Mesendoderm (in vitro differentiated cells): ENCODE data around the gene GFPT1.

Experiments used
- DNase-seq: peaks from one replicate; pipeline ENCODE4 v3.0.0; 2013
- H2AK5ac ChIP-seq: 2 replicates; pipeline ENCODE4 v1.6.1; 2013; ENCODE audit warnings: low read length, inconsistent platforms
- H2BK120ac ChIP-seq: 2 replicates; pipeline ENCODE4 v1.6.1; 2013; ENCODE audit warnings: low read depth, mild to moderate bottlenecking, low read length, moderate library complexity, mixed read lengths
- H2BK15ac ChIP-seq: replicated peaks from 2 replicates; pipeline ENCODE4 v1.6.1; 2013; ENCODE audit warnings: low read depth, mild to moderate bottlenecking, moderate library complexity
- H2BK5ac ChIP-seq: 2 replicates; pipeline ENCODE4 v1.6.1; 2013; ENCODE audit warnings: low read length, inconsistent platforms
- H3K18ac ChIP-seq: 2 replicates; pipeline ENCODE4 v1.6.1; 2013; ENCODE audit warnings: mild to moderate bottlenecking, low read length, mixed read lengths
- H3K23ac ChIP-seq: one replicate; pipeline ENCODE4 v1.6.1; 2013; ENCODE audit warnings: low read length
- H3K27ac ChIP-seq: 2 replicates; pipeline ENCODE4 v1.5.1; 2013; ENCODE audit warnings: low read depth, mild to moderate bottlenecking, inconsistent platforms, low read length, moderate library complexity
- H3K27me3 ChIP-seq: 2 replicates; pipeline ENCODE4 v1.6.1; 2013; ENCODE audit warnings: low read length, control low read depth, mild to moderate bottlenecking, inconsistent platforms; ENCODE audit not compliant: insufficient read depth, poor library complexity
- H3K36me3 ChIP-seq: 2 replicates; pipeline ENCODE4 v1.6.1; 2013; ENCODE audit warnings: low read length, inconsistent platforms; ENCODE audit not compliant: control insufficient read depth, insufficient read depth
- H3K4ac ChIP-seq: one replicate; pipeline ENCODE4 v1.6.1; 2013; ENCODE audit warnings: low read depth, mild to moderate bottlenecking, low read length, moderate library complexity
- H3K4me1 ChIP-seq: 2 replicates; pipeline ENCODE4 v1.6.1; 2013; ENCODE audit warnings: low read depth, low read length, inconsistent platforms; ENCODE audit not compliant: control insufficient read depth
- H3K4me2 ChIP-seq: 2 replicates; pipeline ENCODE4 v1.6.1; 2013; ENCODE audit warnings: low read length
- H3K4me3 ChIP-seq: 2 replicates; pipeline ENCODE4 v1.5.1; 2013; ENCODE audit warnings: mild to moderate bottlenecking, low read length
- H3K56ac ChIP-seq: one replicate; pipeline ENCODE4 v1.6.1; 2013; ENCODE audit warnings: low read length
- H3K79me1 ChIP-seq: 2 replicates; pipeline ENCODE4 v1.6.1; 2013; ENCODE audit warnings: low read length, inconsistent platforms
- H3K79me2 ChIP-seq: 2 replicates; pipeline ENCODE4 v1.6.1; 2013; ENCODE audit warnings: mild to moderate bottlenecking, low read length; ENCODE audit not compliant: control insufficient read depth, insufficient read depth
- H3K9ac ChIP-seq: 2 replicates; pipeline ENCODE4 v1.6.1; 2013; ENCODE audit warnings: low read length, inconsistent platforms
- H4K5ac ChIP-seq: one replicate; pipeline ENCODE4 v1.6.1; 2013; ENCODE audit warnings: low read length
- H4K8ac ChIP-seq: one replicate; pipeline ENCODE4 v1.6.1; 2013; ENCODE audit warnings: low read depth, mild to moderate bottlenecking, control low read depth, low read length, moderate library complexity
- WGBS: extraction: QIAGEN DNeasy Blood & Tissue Kit; methylation state at CpG from one replicate; pipeline ENCODE4 v1.1.7; 2013; ENCODE audit warnings: low lambda C conversion rate, missing lambda C conversion rate; ENCODE audit not compliant: insufficient coverage; ENCODE audit errors: extremely low coverage; 5-methylcytosine and 5-hydroxymethylcytosine counted together

GFPT1 gene

DNA sequence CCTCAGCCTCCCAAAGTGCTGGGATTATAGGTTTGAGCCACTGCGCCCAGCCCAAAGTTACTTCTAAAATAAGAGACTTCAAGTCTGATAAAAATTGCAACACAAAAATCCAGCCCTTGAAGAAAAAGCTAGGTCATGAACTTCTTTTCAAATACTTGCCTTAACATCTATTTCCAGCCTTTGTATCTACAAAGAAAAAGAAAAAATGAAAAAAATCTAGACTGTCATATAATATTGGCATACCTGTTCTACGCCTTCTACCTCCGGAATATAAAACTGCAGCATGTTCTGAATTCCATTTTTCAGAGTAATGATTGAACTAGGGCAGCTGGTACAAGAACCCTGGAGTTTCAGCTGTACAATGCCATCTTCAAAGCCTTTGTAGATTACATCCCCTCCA, 13.1 kb upstream of the GFPT1 start:
- H3K4me2 ChIP-seq = no peak overlapping the region
- no peaks in the 10 kb centered on the region for H3K27me3 ChIP-seq
- H3K18ac ChIP-seq = no peak overlapping the region
- no peak overlapping the region for H2BK15ac ChIP-seq
- no peak overlapping the region for H4K8ac ChIP-seq
- no peak overlapping the region for H3K4ac ChIP-seq
- no peak overlapping the region for H3K27ac ChIP-seq
- H2BK120ac ChIP-seq = no peak overlapping the region
- H2BK5ac ChIP-seq = no peak overlapping the region
- H3K4me3 ChIP-seq = no peak overlapping the region
- no peaks in the 10 kb centered on the region for H3K79me1 ChIP-seq
- WGBS = no CpG with 5 or more reads among the region's 3 CpGs
- no peak overlapping the region for H4K5ac ChIP-seq
- no peaks in the 10 kb centered on the region for H3K79me2 ChIP-seq
- H3K9ac ChIP-seq = no peak overlapping the region
- DNase-seq = no peak
- no peak overlapping the region for H3K56ac ChIP-seq
- H3K23ac ChIP-seq = no peak overlapping the region
- no peaks in the 10 kb centered on the region for H3K36me3 ChIP-seq
- H2AK5ac ChIP-seq = no peak overlapping the region
- no peaks in the 10 kb centered on the region for H3K4me1 ChIP-seq

DNA sequence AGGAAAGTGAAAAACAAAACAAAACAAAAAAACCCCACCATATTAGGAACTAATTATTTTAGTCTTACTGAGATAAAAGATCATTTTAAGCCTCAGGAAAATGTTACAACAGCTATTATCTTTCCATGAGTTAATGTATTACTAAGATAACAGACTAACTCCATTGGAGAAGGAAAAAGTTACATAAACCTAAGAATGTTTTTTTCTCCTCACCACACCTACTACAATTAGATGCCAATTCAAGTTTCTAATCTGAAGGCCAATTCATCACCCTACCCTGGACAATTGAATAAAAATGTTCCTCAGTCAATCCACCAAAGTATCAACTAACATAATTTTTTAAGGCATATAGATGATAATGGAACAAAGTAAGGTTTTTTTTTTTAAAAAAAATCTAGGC, 10.2 kb upstream of the GFPT1 start:
- Histone ChIP-seq H3K4ac (no peak overlapping the region), H3K18ac (no peak overlapping the region), H3K36me3 (no peaks in the 10 kb centered on the region), H3K27ac (no peak overlapping the region), H3K4me2 (no peak overlapping the region), H3K23ac (no peak overlapping the region), H3K4me1 (no peaks in the 10 kb centered on the region), H2BK15ac (no peak overlapping the region), H4K8ac (no peak overlapping the region), H3K27me3 (no peaks in the 10 kb centered on the region), H3K79me2 (no peaks in the 10 kb centered on the region), H3K9ac (no peak overlapping the region), H2BK5ac (no peak overlapping the region), H4K5ac (no peak overlapping the region), H3K56ac (no peak overlapping the region), H3K79me1 (no peaks in the 10 kb centered on the region), H2BK120ac (no peak overlapping the region), H3K4me3 (no peak overlapping the region), H2AK5ac (no peak overlapping the region)
- DNase-seq = no peak

DNA sequence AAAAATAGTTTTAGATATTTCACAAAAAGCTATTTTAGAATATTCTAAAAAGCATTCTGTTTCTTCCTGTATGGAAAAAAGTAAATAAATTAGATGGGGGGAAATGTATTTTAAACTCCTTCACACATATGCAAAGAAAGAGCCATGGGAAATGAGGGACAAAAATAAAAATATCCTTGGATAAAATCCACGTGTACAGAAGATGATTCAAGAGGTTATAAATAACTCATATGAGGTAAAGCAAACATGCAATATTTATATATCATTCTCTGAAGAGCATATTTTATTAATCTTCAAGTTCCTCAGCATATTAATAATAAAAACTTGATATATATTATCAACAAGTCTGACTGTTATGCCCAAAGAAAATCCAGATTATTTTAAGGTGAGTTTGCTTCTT, 8.8 kb upstream of the GFPT1 start:
- Histone ChIP-seq H3K9ac (no peak overlapping the region), H2BK15ac (no peak overlapping the region), H3K27ac (no peak overlapping the region), H3K79me1 (no peaks in the 10 kb centered on the region), H3K36me3 (no peaks in the 10 kb centered on the region), H3K56ac (no peak overlapping the region), H2AK5ac (no peak overlapping the region), H3K4me2 (no peak overlapping the region), H3K27me3 (no peaks in the 10 kb centered on the region), H3K4me1 (no peaks in the 10 kb centered on the region), H2BK120ac (no peak overlapping the region), H3K79me2 (no peaks in the 10 kb centered on the region), H3K4ac (no peak overlapping the region), H2BK5ac (no peak overlapping the region), H4K8ac (no peak overlapping the region), H3K4me3 (no peak overlapping the region), H4K5ac (no peak overlapping the region), H3K23ac (no peak overlapping the region), H3K18ac (no peak overlapping the region)
- no peak for DNase-seq
- no CpG with 5 or more reads among the region's 1 CpG for WGBS

DNA sequence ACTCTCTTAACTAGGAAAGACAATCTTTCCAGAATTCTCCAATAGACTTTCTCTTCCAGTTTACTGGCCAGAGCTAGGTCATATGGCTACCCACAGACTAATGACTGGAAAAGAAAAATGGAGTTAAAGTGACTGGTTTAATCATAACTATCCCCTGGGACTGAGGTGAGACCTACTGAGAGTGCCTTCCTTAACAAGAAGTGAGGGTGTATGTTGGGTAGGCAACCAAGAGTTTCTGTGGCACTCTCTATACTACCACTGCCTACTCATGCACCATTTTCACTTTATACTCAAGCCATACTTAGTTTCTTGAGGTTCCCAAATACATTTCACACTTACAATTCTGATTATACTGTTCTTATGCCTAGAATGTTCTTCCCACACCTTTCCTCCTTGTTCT, 6.9 kb upstream of the GFPT1 start:
- Histone ChIP-seq H3K56ac (no peak overlapping the region), H2BK120ac (no peak overlapping the region), H2AK5ac (no peak overlapping the region), H4K8ac (no peak overlapping the region), H3K79me1 (no peaks in the 10 kb centered on the region), H3K23ac (no peak overlapping the region), H3K4me1 (no peaks in the 10 kb centered on the region), H3K27ac (no peak overlapping the region), H3K79me2 (no peaks in the 10 kb centered on the region), H3K4ac (no peak overlapping the region), H3K36me3 (no peaks in the 10 kb centered on the region), H4K5ac (no peak overlapping the region), H3K4me3 (no peak overlapping the region), H3K9ac (no peak overlapping the region), H3K4me2 (no peak overlapping the region), H2BK5ac (no peak overlapping the region), H2BK15ac (no peak overlapping the region), H3K27me3 (no peaks in the 10 kb centered on the region), H3K18ac (no peak overlapping the region)
- DNase-seq = no peak

DNA sequence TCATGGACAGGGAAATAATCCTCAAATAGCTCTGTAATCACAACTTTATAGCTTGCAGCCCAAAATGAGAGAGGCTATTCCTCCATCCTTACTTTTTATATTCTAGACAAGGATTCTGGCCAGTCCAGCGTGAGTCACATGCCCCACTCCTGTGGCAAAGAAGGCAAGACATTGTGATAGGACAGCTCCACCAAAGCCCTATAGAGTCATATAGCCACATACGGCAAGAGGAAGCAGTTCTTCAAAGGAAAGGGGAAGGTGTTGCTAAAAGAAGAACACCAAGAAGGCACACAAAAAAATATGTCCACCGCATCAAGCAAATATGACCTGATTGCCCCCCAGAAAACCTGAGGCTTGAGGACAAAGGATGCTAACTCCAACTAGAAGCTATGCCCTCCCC, 3.4 kb upstream of the GFPT1 start:
- Histone ChIP-seq H2BK15ac (no peak overlapping the region), H3K36me3 (no peaks in the 10 kb centered on the region), H3K4ac (no peak overlapping the region), H4K8ac (no peak overlapping the region), H3K4me2 (no peak overlapping the region), H3K79me1 (peaks cover 2% of the 10 kb centered on the region), H4K5ac (no peak overlapping the region), H3K4me1 (peaks cover 2% of the 10 kb centered on the region), H3K79me2 (peaks cover 5% of the 10 kb centered on the region), H3K56ac (no peak overlapping the region), H3K27me3 (no peaks in the 10 kb centered on the region), H2BK120ac (no peak overlapping the region), H3K9ac (no peak overlapping the region), H3K23ac (no peak overlapping the region), H2AK5ac (no peak overlapping the region), H3K27ac (no peak overlapping the region), H3K4me3 (no peak overlapping the region), H3K18ac (no peak overlapping the region), H2BK5ac (no peak overlapping the region)
- WGBS = no CpG with 5 or more reads among the region's 3 CpGs
- no peak for DNase-seq

DNA sequence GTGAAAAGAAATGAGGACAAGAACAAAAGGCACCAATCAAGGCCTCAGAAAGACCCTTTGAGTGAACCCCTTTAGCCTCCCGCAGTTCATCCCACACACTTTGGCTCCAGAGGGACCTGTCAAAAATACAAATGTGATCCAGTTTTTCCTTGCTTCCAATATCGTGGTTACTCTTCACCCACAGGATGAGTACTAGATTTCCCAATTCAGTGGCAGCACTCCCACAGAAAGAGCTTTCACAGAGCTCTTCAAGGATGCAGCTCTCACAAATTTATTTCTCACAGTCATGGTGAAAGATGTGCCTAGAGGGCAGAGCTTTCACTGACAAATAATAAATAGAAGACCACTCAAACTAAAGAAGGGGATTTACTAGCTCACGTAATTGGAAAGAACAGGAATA, 3.0 kb upstream of the GFPT1 start:
- no peak overlapping the region for H3K4ac ChIP-seq
- no peak overlapping the region for H3K4me3 ChIP-seq
- H4K8ac ChIP-seq = no peak overlapping the region
- no peak for DNase-seq
- no peak overlapping the region for H2BK120ac ChIP-seq
- no peak overlapping the region for H3K27ac ChIP-seq
- peaks cover 7% of the 10 kb centered on the region for H3K79me2 ChIP-seq
- no CpG with 5 or more reads among the region's 3 CpGs for WGBS
- H3K9ac ChIP-seq = no peak overlapping the region
- H3K56ac ChIP-seq = no peak overlapping the region
- no peaks in the 10 kb centered on the region for H3K27me3 ChIP-seq
- H3K4me1 ChIP-seq = peaks cover 3% of the 10 kb centered on the region
- H3K79me1 ChIP-seq = peaks cover 2% of the 10 kb centered on the region
- H3K4me2 ChIP-seq = no peak overlapping the region
- H4K5ac ChIP-seq = no peak overlapping the region
- no peak overlapping the region for H3K23ac ChIP-seq
- H3K18ac ChIP-seq = no peak overlapping the region
- H2BK5ac ChIP-seq = no peak overlapping the region
- no peaks in the 10 kb centered on the region for H3K36me3 ChIP-seq
- H2AK5ac ChIP-seq = no peak overlapping the region
- no peak overlapping the region for H2BK15ac ChIP-seq
